HEK293T (cell line): ENCODE results near the gene SUSD3.

Experiments
- BHLHE40 ChIP-seq: fragments of 450-650 bp; IDR thresholded peaks from 2 replicates; pipeline ENCODE4 v1.6.1; 2016; ENCODE audit warnings: mild to moderate bottlenecking, moderate library complexity, borderline replicate concordance
- CTBP1 ChIP-seq: fragments of 450-650 bp; IDR thresholded peaks from 2 replicates; pipeline ENCODE4 v1.6.1; 2016; ENCODE audit warnings: borderline replicate concordance
- ELF4 ChIP-seq: fragments of 450-650 bp; IDR thresholded peaks from 2 replicates; pipeline ENCODE4 v1.6.1; 2017; ENCODE audit warnings: antibody characterized with exemption
- FOXA1 ChIP-seq: fragments of 450-650 bp; IDR thresholded peaks from 2 replicates; pipeline ENCODE4 v1.6.1; 2016; ENCODE audit warnings: mild to moderate bottlenecking
- FOXK2 ChIP-seq: fragments of 450-650 bp; IDR thresholded peaks from 2 replicates; pipeline ENCODE4 v1.6.1; 2016; ENCODE audit warnings: mild to moderate bottlenecking
- HDGF ChIP-seq: fragments of 450-650 bp; IDR thresholded peaks from 2 replicates; pipeline ENCODE4 v1.6.1; 2017; ENCODE audit warnings: antibody characterized with exemption, borderline replicate concordance
- L3MBTL2 ChIP-seq: fragments of 450-650 bp; conservative IDR thresholded peaks from 2 replicates; pipeline ENCODE4 v1.6.1; 2016; ENCODE audit warnings: mild to moderate bottlenecking
- SP1 ChIP-seq: fragments of 450-650 bp; IDR thresholded peaks from 2 replicates; pipeline ENCODE4 v1.6.1; 2017
- SUZ12 ChIP-seq: fragments of 450-650 bp; IDR thresholded peaks from 2 replicates; pipeline ENCODE4 v1.6.1; 2016; ENCODE audit warnings: mild to moderate bottlenecking
- ZNF384 ChIP-seq: fragments of 450-650 bp; IDR thresholded peaks from 2 replicates; pipeline ENCODE4 v1.6.1; 2016

GRCh38 chr9:93129286-93129685 is 70.8 kb downstream of the SUSD3 start:
- TF ChIP-seq ELF4 (no peak), FOXA1 (no peak), SP1 (no peak), BHLHE40 (no peak), HDGF (no peak), ZNF384 (no peak), SUZ12 (no peak), CTBP1 (no peak), FOXK2 (no peak), L3MBTL2 (no peak)
